ENCODE data around the gene CDKAL1. TPM values are rescaled to one million over a fixed set of nuclear protein-coding genes. Genes with fewer than 3 reads are reported as not detected.

The CDKAL1 gene
- total RNA-seq, 4 donors from 2014 or later: 24.7 to 32.8 (median 29.8) TPM

DNA sequence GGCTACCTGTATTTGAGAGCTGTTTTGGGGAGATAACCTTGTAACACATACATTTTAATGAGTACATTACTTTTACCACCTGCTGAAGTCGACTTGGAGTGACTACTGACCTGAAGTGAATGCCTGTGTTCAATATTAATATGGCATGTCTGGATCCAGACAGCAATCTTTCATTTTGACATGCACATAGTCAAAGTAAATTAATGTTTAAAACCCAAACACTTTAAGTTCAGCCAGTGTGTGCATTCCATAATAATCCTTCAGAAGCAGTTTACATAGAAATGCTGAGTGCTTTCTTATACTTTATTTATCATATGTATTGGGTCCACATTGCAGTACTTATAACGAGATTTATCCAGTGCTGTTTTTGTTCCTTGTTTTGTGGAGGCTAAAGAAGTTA lies 38.0 kb downstream of the CDKAL1 start:
- TF ChIP-seq POLR2A (IDR thresholded peaks at IDR 0.05): no peak
- TF ChIP-seq, protein P1, sequence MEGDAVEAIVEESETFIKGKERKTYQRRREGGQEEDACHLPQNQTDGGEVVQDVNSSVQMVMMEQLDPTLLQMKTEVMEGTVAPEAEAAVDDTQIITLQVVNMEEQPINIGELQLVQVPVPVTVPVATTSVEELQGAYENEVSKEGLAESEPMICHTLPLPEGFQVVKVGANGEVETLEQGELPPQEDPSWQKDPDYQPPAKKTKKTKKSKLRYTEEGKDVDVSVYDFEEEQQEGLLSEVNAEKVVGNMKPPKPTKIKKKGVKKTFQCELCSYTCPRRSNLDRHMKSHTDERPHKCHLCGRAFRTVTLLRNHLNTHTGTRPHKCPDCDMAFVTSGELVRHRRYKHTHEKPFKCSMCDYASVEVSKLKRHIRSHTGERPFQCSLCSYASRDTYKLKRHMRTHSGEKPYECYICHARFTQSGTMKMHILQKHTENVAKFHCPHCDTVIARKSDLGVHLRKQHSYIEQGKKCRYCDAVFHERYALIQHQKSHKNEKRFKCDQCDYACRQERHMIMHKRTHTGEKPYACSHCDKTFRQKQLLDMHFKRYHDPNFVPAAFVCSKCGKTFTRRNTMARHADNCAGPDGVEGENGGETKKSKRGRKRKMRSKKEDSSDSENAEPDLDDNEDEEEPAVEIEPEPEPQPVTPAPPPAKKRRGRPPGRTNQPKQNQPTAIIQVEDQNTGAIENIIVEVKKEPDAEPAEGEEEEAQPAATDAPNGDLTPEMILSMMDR (IDR thresholded peaks at IDR 0.05): no peak
- Histone ChIP-seq H3K27me3 (no peaks in the 10 kb centered on the region), H3K27ac (peak overlapping the region in 1 of 3 donors; percentile 8), H3K36me3 (no peaks in the 10 kb centered on the region), H3K4me3 (replicated peaks in 1 of 3) (no peak overlapping the region), H3K4me1 (peaks cover 3 to 9% of the 10 kb centered on the region in 2 donors), H3K9me3 (no peaks in the 10 kb centered on the region)
- WGBS, 2 donors: 80 to 82% methylated on average over 2 of the region's 2 CpGs
- intact Hi-C loops (cut with DNase I): no loop called here
- DNase-seq: no peak

DNA sequence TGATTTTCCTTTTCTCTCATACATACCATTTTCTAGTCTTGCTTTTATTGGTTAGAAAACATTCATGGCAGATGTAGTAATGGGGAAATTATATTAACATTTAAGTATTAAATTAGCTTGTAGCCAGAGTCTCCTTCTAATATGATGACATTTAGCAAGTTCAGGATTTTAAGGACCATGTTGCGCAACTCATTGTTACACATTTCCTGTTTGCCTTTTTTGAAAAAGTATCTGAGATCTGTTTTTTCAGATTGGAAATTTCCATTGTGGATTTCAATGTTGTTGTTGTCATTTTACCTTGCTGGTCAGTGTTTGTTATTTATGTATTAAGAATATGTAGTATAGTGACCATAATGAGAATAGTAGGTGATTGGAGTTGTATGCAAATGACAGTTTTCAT lies 38.7 kb downstream of the CDKAL1 start:
- no peak for TF ChIP-seq POLR2A (IDR thresholded peaks at IDR 0.05)
- TF ChIP-seq, protein P1 (IDR thresholded peaks at IDR 0.05): no peak
- WGBS, 2 donors: 83 to 89% methylated on average over 1 of the region's 1 CpG
- H3K4me1 ChIP-seq: peaks cover 3 to 9% of the 10 kb centered on the region in 2 donors
- peak overlapping the region in 1 of 3 donors; percentile 8 for H3K27ac ChIP-seq
- H3K36me3 ChIP-seq: no peaks in the 10 kb centered on the region
- H3K4me3 ChIP-seq (replicated peaks in 1 of 3): no peak overlapping the region
- intact Hi-C loops (cut with DNase I): no loop called here
- H3K9me3 ChIP-seq: no peaks in the 10 kb centered on the region
- H3K27me3 ChIP-seq: no peaks in the 10 kb centered on the region
- DNase-seq: no peak

DNA sequence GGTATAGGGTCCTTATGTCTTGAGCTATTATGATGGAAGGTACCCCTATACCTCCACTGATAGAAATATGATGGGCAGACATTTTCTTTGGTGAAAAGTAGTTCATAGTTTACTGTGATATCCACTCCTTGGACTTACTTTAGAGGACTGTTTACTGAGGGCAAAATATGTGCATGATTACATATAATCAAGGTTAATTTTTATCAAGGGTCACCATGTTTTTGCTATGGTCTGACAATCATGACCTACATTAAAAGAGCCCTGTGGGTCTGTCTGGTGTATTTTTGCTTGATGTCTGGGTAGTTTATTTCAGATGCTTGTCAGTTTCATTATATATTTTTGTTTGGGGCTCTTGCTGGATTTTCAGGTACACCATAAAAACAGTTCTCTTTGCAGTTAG lies 40.1 kb downstream of the CDKAL1 start:
- intact Hi-C loops (cut with DNase I): no loop called here
- Histone ChIP-seq H3K9me3 (no peaks in the 10 kb centered on the region), H3K27ac (no peak overlapping the region), H3K27me3 (no peaks in the 10 kb centered on the region), H3K4me3 (replicated peaks in 1 of 3) (no peak overlapping the region), H3K36me3 (no peaks in the 10 kb centered on the region), H3K4me1 (peaks cover 3 to 9% of the 10 kb centered on the region in 2 donors)
- TF ChIP-seq, protein P1 (IDR thresholded peaks at IDR 0.05): no peak
- no peak for TF ChIP-seq POLR2A (IDR thresholded peaks at IDR 0.05)
- no peak for DNase-seq

DNA sequence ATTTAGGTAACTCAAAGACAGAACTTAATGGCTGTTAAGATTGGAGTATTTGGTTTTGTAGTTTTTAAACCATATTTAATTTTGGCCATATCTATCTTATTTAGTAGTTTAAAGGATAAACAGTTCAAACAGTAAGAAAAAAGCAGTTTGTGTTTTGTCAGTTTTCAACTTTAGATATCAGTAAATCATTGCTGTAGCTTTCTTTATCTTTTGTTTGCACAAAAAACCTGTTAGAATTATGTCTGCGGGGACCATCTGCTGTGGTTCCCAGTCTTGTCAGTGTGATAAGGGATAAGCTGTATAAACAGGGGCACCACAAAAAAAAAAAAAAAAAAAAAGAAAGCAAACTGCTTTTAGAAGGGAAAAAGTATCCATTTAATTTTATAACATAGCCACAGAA lies 40.9 kb downstream of the CDKAL1 start:
- Histone ChIP-seq H3K9me3 (no peaks in the 10 kb centered on the region), H3K27me3 (no peaks in the 10 kb centered on the region), H3K4me3 (replicated peaks in 1 of 3) (no peak overlapping the region), H3K27ac (no peak overlapping the region), H3K36me3 (no peaks in the 10 kb centered on the region), H3K4me1 (peaks cover 3 to 9% of the 10 kb centered on the region in 2 donors)
- TF ChIP-seq POLR2A (IDR thresholded peaks at IDR 0.05): no peak
- TF ChIP-seq, protein P1 (IDR thresholded peaks at IDR 0.05): no peak
- intact Hi-C loops (cut with DNase I): no loop called here
- DNase-seq: no peak
- 85 to 97% methylated on average over 1 of the region's 1 CpG for WGBS, 2 donors

GRCh38 chr6:20575704-20576451 lies 41.6 kb downstream of the CDKAL1 start:
- no peaks in the 10 kb centered on the region for H3K9me3 ChIP-seq
- no peak for DNase-seq
- peaks cover 3 to 9% of the 10 kb centered on the region in 2 donors for H3K4me1 ChIP-seq
- no peak overlapping the region for H3K4me3 ChIP-seq (replicated peaks in 1 of 3)
- WGBS, 2 donors: 77 to 82% methylated on average over 4 of the region's 4 CpGs
- no peaks in the 10 kb centered on the region for H3K36me3 ChIP-seq
- no peaks in the 10 kb centered on the region for H3K27me3 ChIP-seq
- intact Hi-C loops (cut with DNase I): no loop called here
- no peak overlapping the region for H3K27ac ChIP-seq
- TF ChIP-seq POLR2A (IDR thresholded peaks at IDR 0.05): no peak
- TF ChIP-seq, protein P1 (IDR thresholded peaks at IDR 0.05): no peak
